LNCAP (cell line): ENCODE data around the gene VCP.

Experiments
- TF ChIP-seq, protein P1 (sequence below): fragments of 450-650 bp; IDR thresholded peaks from 2 replicates; pipeline ENCODE4 v1.5.1; 2017; ENCODE audit warnings: mild to moderate bottlenecking

The VCP gene

DNA sequence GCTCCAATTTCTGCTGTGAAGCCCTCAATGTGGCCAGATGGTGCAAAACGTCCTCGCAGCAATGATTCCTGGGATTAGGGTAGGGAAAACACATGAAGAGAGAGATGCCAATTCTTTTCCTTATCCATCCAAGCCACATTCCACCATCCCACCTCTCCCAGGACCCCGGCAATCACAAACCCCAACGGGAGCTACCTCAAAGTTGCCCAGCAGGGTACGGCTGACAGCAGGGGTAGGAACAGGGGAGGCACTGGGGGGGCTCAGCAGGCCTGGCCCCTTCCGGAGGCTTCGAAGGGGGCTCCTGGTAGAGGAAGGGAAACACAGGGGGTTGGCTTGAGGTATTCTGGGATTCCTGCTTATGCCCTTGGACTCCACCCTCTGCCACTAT lies 33.9 kb upstream of the VCP start:
- TF ChIP-seq, protein P1, sequence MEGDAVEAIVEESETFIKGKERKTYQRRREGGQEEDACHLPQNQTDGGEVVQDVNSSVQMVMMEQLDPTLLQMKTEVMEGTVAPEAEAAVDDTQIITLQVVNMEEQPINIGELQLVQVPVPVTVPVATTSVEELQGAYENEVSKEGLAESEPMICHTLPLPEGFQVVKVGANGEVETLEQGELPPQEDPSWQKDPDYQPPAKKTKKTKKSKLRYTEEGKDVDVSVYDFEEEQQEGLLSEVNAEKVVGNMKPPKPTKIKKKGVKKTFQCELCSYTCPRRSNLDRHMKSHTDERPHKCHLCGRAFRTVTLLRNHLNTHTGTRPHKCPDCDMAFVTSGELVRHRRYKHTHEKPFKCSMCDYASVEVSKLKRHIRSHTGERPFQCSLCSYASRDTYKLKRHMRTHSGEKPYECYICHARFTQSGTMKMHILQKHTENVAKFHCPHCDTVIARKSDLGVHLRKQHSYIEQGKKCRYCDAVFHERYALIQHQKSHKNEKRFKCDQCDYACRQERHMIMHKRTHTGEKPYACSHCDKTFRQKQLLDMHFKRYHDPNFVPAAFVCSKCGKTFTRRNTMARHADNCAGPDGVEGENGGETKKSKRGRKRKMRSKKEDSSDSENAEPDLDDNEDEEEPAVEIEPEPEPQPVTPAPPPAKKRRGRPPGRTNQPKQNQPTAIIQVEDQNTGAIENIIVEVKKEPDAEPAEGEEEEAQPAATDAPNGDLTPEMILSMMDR, result no peak

DNA sequence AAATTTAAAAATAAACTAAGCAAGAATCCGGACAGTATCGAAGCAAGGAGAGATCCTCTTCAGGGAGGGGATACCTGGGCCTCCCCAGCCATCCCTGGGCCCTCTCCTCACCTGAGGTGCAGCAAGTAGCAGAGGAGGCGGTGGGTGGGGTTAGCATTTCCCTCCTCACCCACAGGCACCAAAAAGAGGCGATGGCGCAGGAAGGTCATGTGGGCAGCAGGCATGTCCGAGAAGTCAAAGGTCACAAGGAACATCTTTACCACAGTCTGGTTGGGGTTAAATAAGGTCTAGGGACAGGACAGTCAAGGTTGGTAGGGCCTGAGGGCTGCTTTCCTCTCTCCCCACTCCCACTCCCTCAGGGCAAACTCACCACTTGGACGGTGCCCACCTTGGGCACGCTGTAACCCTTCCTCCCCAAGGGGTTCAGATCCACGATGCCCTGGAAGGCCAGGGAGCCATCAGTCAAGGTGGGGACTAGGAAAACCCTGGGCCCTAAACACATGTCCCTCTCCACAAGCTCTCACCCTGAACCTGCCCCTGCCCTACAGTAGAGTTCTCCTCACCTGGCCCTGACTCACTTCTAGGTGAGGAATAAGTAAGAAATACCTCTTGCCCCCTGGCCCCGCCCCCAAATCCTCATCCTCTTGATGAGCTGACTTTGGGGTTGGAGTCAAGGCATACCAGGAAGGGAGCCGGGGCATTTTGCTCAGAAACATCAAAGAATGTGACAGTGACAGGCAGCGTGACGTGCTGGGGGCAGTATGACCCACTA lies 33.3 kb upstream of the VCP start:
- TF ChIP-seq, protein P1, result no peak

DNA sequence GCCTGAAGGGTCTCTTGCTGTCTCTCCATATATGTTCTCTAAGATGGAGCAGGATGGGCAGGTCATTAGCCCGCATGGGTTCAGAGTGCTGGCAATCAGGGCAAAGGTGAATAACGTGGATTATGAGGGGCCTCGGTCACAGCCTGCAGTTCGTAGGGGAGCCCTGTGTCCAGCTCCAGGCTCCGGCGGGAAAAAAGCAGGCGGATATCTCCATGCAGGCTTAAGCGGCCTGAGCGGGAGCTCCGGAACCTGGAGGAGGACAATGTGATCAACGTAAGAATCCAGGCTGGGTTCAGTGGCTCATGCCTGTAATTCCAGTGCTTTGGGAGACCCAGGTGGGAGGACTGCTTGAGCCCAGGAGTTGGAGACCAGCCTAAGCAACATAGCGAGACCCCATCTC lies 32.7 kb upstream of the VCP start:
- TF ChIP-seq, protein P1, result no peak

DNA sequence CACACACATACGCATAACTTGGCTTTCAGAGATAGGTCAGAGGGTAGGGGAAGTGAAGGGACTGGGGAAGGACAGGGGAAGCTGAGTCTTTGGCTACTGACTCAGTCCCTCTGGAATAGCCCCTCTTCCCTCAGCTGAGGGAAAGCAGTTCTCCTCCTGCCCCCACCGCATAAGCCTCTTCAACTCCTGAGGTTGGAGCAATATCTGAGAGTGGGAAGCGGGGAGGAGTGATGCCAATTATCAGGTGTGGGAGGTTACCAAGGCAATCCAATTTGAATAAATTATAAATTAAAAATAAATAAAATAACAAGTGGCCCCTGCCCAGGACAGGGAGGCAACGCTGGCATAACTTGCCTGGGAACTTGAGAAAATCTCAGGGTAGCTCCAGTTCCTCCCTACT lies 32.2 kb upstream of the VCP start:
- TF ChIP-seq, protein P1, result no peak

DNA sequence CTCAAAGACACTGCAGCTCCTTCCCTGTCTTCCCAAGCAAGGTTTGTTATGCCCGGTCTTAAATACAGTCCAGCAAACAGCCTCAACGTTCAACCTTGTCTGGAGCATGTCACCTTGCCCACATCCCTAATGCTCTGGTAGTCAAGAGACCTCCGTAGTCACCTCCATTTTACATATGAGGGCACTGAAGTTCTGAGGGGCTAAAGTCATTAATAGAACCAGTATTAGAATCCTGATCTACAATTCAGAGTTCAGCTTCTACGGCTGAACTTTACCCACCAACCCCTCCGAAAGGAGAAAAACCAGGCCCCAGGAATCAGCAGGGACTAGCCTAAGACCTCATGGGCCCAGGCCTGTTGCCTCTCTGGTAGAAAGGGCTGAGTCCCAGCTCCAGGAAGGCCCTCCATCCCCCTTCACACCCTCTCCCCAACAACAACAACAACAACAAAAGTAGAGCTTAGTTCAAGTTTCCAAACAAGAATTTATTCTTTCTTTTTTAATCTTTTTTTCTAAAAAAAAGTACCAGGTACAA lies 31.3 kb upstream of the VCP start:
- TF ChIP-seq, protein P1, result no peak

DNA sequence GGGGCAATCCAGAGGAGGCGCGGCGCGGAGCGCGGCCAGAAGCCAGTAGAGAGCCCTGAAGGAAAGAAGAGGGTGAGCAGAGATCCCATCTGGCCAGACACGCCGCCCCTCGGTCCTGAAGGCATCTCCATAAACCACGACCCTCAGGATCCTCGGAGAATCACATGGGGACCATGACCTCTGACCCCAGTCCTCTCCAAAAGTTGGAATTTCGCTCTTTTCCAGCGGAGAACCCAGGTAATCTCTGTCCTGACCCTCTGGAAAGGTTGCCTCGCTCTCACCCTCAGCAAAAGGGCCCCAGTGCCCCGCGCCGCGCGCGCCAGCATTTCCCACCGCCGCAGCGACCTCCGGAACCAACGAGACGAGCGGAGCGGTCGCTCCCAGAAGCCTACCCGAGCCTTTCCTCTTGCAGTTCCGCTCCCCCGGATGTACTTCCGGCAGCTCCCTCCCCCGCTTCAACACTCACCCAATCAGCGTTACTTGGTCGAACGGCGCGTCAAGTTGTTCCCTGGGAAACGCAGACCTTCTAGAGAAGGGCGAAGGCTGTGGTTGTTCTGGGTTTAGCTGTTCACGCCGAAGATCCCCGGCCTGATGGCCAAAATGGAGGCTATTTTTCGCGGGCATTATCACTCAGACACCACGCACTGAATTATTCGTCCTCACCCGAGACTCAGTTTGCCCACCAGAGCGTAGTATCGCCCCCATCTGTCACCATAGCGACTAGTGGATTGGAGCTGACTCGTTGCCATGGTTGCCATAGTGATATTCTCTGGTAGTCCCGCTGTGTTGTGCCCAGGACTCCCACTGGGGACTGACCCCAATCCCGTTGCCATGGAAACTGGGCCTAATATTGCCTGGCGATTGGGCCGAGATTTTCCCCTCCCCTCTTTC lies 30.6 kb upstream of the VCP start, which contains the start of gene STOML2:
Gene STOML2, minus strand, starts transcription at position 363 of the 891 bp plus-strand sequence. Its CDS starts 37 bp downstream, at position 326.
- TF ChIP-seq, protein P1, result no peak

DNA sequence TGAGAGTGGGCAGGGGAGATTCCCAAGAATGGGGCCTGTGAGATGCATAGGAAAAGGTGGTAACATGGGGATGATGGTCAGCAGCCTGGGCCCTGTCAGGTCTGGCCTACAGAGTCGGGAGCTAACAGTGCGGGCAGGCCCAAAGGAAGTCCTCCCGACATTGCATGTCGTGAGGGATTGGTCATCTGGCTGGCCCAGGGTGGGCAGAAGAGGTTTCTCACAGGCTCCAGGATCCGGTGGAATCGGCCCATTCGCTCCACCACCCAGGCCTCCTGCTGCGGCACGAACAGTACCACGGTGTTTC lies 30.0 kb upstream of the VCP start:
- TF ChIP-seq, protein P1, result no peak
